IPS-20b (cell line): ENCODE results near the gene C1RL.
"Not testable (repeated sequence)": the region's sequence is repeated elsewhere in the genome, so short reads cannot be mapped to it uniquely, and the experiment has no call there.

ENCODE experiments used
- H3K27ac ChIP-seq: one replicate; pipeline ENCODE4 v1.5.1; 2013; ENCODE audit warnings: low read length
- H3K27me3 ChIP-seq: 2 replicates; pipeline ENCODE4 v1.6.1; 2013; ENCODE audit warnings: mild to moderate bottlenecking, low read length, inconsistent platforms; ENCODE audit not compliant: insufficient read depth
- H3K36me3 ChIP-seq: 2 replicates; pipeline ENCODE4 v1.6.1; 2013; ENCODE audit warnings: low read depth, mild to moderate bottlenecking, inconsistent platforms, low read length, moderate library complexity; ENCODE audit not compliant: insufficient read depth
- H3K4me1 ChIP-seq: 2 replicates; pipeline ENCODE4 v1.6.1; 2013; ENCODE audit warnings: mild to moderate bottlenecking, control low read depth, inconsistent platforms, low read length, moderate library complexity; ENCODE audit not compliant: insufficient read depth
- H3K4me3 ChIP-seq: 2 replicates; pipeline ENCODE4 v1.5.1; 2013; ENCODE audit warnings: mild to moderate bottlenecking, low read length, inconsistent platforms
- H3K9ac ChIP-seq: 2 replicates; pipeline ENCODE4 v1.6.1; 2013; ENCODE audit warnings: low read depth, mild to moderate bottlenecking, inconsistent platforms, low read length, moderate library complexity
- H3K9me3 ChIP-seq: 2 replicates; pipeline ENCODE4 v1.6.1; 2013; ENCODE audit warnings: mild to moderate bottlenecking, low read depth, low read length, inconsistent platforms; ENCODE audit not compliant: insufficient read depth

The C1RL gene

DNA sequence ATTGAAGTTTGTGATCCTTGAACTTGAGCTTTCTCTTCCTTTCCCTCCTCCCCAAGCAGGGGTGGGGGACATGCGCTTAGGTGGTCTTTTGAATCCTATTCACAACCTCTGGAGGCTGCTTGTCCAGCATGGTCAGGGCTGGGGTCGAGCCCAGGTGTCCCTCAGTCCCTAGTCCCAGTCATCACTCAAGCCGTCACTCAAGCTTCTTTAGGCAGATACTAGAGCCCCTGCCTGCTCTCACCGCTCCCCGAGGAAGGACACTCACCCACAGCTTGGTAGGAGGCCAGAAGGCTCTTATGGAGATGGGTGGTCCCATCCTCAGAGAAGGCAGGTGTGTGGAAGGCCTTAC lies 532 bp upstream of the C1RL start:
- peaks cover 6% of the 10 kb centered on the region; the same call in 1 of the 2 replicates for H3K9me3 ChIP-seq
- no peak overlapping the region for H3K27ac ChIP-seq
- H3K9ac ChIP-seq = peak overlapping the region; percentile 85; the same call in 1 of the 2 replicates
- H3K4me1 ChIP-seq = 0 out of 2 replicates have a peak, but pooled peaks cover 4% of the 10 kb centered on the region
- no peaks in the 10 kb centered on the region; the same call in 1 of the 2 replicates for H3K36me3 ChIP-seq
- H3K4me3 ChIP-seq = peak overlapping the region; percentile 94; the same call in 1 of the 2 replicates
- H3K27me3 ChIP-seq = no peaks in the 10 kb centered on the region; the same call in 1 of the 2 replicates

DNA sequence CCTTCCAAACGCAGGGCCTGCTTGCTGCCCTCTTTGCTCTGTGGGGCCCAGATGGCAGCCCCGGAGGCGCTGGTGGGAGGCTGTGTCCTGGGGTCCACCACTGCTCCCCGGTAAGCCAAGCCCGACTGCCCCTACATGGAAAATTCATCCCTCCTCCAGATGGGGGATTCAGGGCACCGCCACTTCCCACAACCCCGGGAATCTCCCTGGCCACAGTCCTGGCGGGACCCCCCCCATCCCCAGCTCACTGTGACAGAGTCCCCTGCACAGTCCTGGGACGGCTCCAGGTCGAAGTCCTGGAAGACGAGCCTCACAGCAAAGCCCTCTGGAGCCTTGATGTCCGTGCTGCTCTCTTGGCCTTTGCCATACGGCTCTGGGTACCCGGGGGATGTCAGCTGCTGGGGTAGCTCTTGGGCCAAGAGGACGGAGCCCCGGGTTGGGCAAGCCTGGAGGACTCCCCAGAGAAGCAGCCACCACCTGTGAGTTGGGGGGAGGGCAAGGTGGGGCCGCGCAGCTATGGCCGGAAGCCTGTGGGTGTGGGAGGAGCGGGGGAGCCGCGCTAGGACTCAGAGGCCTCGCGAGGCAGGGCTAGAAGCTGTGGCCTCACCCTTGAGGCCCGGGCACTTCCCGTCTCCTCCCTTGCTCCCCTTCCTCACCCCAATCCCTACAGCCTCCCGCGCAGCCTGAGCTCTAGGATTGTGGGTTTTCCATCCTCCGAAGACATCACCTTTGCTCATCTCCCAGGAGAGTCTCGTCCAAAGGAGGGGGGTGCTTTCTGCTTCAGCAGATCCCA lies 815 bp downstream of the C1RL start:
- Histone ChIP-seq H3K4me3 (peak overlapping the region; percentile 94), H3K27me3 (no peaks in the 10 kb centered on the region; the same call in 1 of the 2 replicates), H3K9me3 (peaks cover 6% of the 10 kb centered on the region; the same call in 1 of the 2 replicates), H3K36me3 (no peaks in the 10 kb centered on the region; the same call in 1 of the 2 replicates), H3K27ac (peak overlapping the region; percentile 94), H3K4me1 (0 out of 2 replicates have a peak, but pooled peaks cover 4% of the 10 kb centered on the region), H3K9ac (peak overlapping the region; percentile 91)

DNA sequence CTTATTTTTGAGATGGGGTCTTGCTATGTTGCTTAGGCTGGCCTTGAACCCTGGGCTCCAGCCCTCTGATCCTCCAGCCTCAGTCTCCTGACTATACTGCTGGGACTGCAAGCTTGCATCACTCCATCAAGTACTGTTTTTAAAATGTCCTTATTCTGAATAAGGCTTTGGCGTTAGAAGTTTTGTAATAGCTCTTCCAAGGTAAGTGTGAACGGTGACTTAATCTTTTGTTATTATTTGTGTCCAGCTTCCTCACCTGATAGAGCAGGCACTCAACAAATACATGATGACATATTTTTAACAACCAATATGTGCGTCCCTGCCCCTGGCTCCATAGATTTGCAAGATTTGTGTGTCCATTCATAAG lies 1.4 kb downstream of the C1RL start:
- Histone ChIP-seq H3K9me3 (peaks cover 6% of the 10 kb centered on the region; the same call in 1 of the 2 replicates), H3K4me1 (0 out of 2 replicates have a peak, but pooled peaks cover 4% of the 10 kb centered on the region), H3K27ac (no peak overlapping the region), H3K4me3 (peak overlapping the region; percentile 94), H3K36me3 (no peaks in the 10 kb centered on the region; the same call in 1 of the 2 replicates), H3K27me3 (no peaks in the 10 kb centered on the region; the same call in 1 of the 2 replicates), H3K9ac (peak overlapping the region; percentile 91; the same call in 1 of the 2 replicates)

DNA sequence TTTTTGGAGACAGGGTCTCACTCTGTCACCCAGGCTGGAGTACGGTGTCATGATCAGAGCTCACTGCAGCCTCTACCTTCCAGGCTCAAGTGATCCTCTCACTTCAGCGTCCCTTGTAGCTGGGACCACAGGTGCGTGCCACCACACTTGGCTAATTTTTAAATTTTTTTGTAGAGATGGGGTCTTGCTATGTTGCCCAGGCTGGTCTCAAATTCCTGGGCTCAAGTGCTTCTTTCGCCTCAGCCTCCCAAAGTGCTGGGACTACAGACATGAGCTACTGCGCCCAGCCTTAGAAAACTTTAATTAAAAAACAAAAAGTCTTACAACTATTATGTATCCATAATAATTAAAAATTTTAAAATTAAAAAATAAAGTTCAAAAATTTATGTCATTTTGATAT lies 1.8 kb downstream of the C1RL start:
- not testable (repeated sequence) for H3K27me3 ChIP-seq, H3K4me1 ChIP-seq, H3K4me3 ChIP-seq, H3K9ac ChIP-seq, H3K27ac ChIP-seq, H3K9me3 ChIP-seq, H3K36me3 ChIP-seq

DNA sequence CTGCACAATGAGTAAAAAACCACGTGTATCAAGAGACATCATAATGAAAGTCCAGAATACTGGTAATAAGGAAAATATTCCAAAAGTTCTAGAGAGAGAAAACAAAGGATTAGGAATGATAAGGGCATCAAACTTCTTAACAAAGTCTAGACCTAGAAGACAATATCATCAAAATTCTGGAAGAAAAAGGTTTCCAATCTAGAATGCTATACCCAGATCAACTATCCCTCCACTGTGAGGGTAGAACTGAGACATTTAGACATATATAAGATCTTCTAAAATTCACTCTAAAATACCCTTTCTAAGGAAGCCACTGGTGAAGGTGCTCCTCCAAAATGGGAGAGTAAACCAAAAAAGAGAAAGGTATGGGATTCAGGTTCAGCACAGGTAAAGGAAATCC lies 2.9 kb downstream of the C1RL start:
- Histone ChIP-seq H3K27ac (no peak overlapping the region), H3K27me3 (no peaks in the 10 kb centered on the region; the same call in 1 of the 2 replicates), H3K9ac (no peak overlapping the region), H3K9me3 (peaks cover 6% of the 10 kb centered on the region; the same call in 1 of the 2 replicates), H3K4me1 (0 out of 2 replicates have a peak, but pooled peaks cover 4% of the 10 kb centered on the region), H3K4me3 (no peak overlapping the region), H3K36me3 (no peaks in the 10 kb centered on the region; the same call in 1 of the 2 replicates)

DNA sequence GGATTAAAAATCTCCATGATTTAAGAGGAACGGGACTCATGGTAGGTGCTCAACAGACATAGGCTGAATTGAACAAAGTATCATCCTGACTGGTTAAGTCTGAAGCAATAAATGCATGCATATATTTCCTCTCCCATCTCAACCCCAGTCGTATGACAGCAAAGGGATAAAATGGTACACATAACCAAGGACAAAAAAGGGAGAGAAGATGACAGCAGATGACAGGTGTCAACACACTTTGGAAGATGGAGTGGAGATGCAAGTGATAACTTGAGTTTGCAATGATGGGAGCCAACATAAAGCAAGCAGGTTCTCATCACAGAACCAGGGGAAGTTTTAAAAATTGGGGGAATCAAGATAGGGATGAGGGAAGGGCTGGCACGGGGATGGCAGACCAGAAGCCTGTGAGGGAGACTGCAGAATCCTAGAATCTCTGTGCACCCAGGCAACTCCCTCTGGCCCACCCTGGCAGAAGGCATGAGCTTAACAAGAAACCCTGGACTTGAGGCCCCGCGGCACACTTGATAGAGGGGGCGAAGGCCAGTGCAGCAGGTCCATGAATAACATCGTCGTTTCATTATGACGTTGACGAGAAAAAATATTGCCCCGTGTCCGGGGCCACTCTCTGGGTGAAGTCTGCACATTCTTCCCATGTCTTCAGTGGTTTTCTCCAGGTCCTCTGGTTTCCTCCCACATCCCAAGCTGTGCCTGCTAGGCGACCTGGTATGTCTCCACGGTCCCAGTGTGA lies 5.0 kb downstream of the C1RL start:
- no peaks in the 10 kb centered on the region for H3K27me3 ChIP-seq
- H3K4me3 ChIP-seq = no peak overlapping the region
- H3K4me1 ChIP-seq = no peaks in the 10 kb centered on the region
- H3K9ac ChIP-seq = no peak overlapping the region
- no peak overlapping the region for H3K27ac ChIP-seq
- peaks cover 6% of the 10 kb centered on the region; the same call in 1 of the 2 replicates for H3K9me3 ChIP-seq
- H3K36me3 ChIP-seq = peaks cover 7% of the 10 kb centered on the region; the same call in 1 of the 2 replicates

DNA sequence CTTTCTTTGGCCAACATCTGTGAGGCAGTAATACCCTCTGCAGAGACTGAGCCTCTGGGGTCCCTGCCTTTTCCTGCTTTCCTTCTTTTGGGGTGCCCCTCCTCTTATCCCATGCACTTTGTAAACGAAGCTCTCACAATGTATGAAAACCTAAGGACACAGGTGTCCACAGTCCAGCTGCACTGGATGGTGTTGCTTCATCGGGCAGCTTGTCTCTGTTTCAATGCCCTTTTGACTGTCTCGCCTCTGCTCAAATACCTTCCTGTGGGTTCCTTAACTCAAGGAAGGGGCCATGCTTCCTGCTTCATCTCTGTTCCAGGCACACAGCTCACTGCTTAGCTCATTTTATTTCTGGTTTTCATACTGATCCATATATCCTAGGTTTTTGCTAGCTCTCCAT lies 6.4 kb downstream of the C1RL start:
- Histone ChIP-seq H3K36me3 (peaks cover 7% of the 10 kb centered on the region; the same call in 1 of the 2 replicates), H3K27ac (no peak overlapping the region)

DNA sequence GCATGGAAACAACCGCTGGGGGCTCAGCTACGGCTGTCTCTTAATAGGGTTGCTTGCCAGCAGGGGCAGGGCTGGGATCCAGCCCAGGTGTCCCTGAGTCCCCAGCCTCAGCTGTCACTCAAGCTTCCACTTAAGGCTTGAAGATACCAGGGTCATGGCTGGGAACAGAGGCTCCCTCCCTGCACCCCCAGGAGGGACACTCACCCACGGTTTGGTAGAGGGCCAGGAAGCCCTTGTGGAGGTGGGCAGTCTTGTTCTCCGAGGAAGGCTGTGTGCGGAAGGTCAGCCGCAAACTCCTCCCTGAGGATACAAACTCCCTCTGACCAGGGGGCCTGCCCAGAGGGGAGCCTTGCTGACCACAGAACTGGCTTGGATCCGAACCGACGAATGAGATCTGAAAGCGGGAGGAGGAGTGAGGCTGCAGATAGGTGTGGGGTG lies 7.3 kb downstream of the C1RL start:
- no peak overlapping the region for H3K4me3 ChIP-seq
- H3K27ac ChIP-seq = no peak overlapping the region

More for the DNA sequence above, 6.4 kb downstream of the C1RL start:
- no peaks in the 10 kb centered on the region for H3K4me1 ChIP-seq
- peaks cover 6% of the 10 kb centered on the region; the same call in 1 of the 2 replicates for H3K9me3 ChIP-seq
- no peak overlapping the region for H3K4me3 ChIP-seq
- no peak overlapping the region for H3K9ac ChIP-seq
- H3K27me3 ChIP-seq = no peaks in the 10 kb centered on the region

DNA sequence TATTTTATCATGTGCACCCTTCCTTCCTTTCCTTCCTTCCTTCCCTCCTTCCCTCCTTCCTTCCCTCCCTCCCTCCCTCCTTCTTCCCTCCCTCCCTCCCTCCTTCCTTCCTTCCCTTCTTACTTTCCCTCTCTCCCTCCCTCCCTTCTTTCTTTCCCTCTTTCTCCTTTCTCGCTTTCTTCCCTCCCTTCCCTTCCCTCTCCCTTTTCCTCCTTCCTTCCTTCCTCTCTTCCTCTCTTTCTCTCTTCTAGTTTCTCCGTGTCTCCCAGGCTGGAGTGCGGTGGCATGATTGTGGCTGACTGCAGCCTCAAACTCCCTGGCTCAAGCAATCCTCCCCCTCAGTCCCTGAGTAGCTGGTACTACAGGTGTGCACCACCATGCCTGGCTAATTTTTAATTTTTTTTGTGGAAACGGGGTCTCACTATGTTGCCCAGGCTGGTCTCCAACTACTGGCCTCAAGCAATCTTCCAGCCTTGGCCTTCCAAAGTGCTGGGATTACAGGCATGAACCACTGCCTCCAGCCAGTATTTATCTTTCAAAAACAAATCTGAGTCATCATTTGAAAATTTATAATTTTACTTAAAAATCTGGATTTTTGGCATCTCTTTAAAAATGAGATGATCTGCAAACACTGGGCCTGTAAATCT lies 7.8 kb downstream of the C1RL start:
- H3K27ac ChIP-seq = no peak overlapping the region
- no peak overlapping the region for H3K4me3 ChIP-seq
- H3K36me3 ChIP-seq = peaks cover 7% of the 10 kb centered on the region; the same call in 1 of the 2 replicates
- no peak overlapping the region for H3K9ac ChIP-seq
- H3K9me3 ChIP-seq = peaks cover 3% of the 10 kb centered on the region; the same call in 1 of the 2 replicates
- H3K27me3 ChIP-seq = no peaks in the 10 kb centered on the region
- H3K4me1 ChIP-seq = no peaks in the 10 kb centered on the region

More for the DNA sequence above, 7.3 kb downstream of the C1RL start:
- peaks cover 6% of the 10 kb centered on the region; the same call in 1 of the 2 replicates for H3K9me3 ChIP-seq
- no peak overlapping the region for H3K9ac ChIP-seq
- peaks cover 7% of the 10 kb centered on the region; the same call in 1 of the 2 replicates for H3K36me3 ChIP-seq
- H3K4me1 ChIP-seq = no peaks in the 10 kb centered on the region
- H3K27me3 ChIP-seq = no peaks in the 10 kb centered on the region

DNA sequence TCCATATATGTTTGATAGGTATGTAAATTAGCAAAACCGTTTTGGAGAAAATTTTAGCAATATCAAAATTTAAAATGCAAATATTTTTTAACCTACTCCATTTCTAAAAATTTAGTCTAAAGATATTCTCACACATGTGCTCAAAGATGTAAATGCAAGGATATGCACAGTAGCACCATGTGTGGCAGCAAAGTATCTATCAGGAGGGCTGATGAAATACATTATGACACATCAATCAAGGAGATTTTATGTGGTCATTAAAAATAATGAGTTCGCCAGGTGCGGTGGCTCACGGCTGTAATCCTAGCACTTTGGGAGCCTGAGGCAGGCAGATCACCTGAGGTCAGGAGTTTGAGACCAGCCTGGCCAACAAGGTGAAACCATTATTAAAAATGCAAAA lies 8.8 kb downstream of the C1RL start:
- Histone ChIP-seq H3K9ac (no peak overlapping the region), H3K36me3 (peaks cover 7% of the 10 kb centered on the region; the same call in 1 of the 2 replicates)

More for the DNA sequence above, 8.8 kb downstream of the C1RL start:
- Histone ChIP-seq H3K27me3 (no peaks in the 10 kb centered on the region), H3K9me3 (no peaks in the 10 kb centered on the region), H3K4me3 (no peak overlapping the region), H3K4me1 (peaks cover 4% of the 10 kb centered on the region; the same call in 1 of the 2 replicates), H3K27ac (no peak overlapping the region)
